Epithelial cell of esophagus (primary cell): Measurements from ENCODE around the gene SLC27A6.
"Not testable (repeated sequence)": the region's sequence is repeated elsewhere in the genome, so short reads cannot be mapped to it uniquely, and the experiment has no call there.

Source experiments
- DNase-seq: peaks from one replicate; pipeline ENCODE4 v3.0.0; 2010; ENCODE audit warnings: low read depth
- H3K4me3 ChIP-seq: 2 replicates; pipeline ENCODE4 v1.5.1; 2011; ENCODE audit warnings: mild to moderate bottlenecking, low read length, control low read depth
- CTCF ChIP-seq: IDR thresholded peaks from 2 replicates; pipeline ENCODE4 v1.5.1; 2011; ENCODE audit warnings: low read depth, mild to moderate bottlenecking, low read length, control low read depth, inconsistent platforms; ENCODE audit not compliant: insufficient read depth; ENCODE audit errors: missing control alignments

Gene SLC27A6

GRCh38 chr5:128949847-128950546, 15.3 kb upstream of the SLC27A6 start:
- peak; percentile 62 for DNase-seq
- TF ChIP-seq CTCF = no peak
- no peak overlapping the region for H3K4me3 ChIP-seq

- H3K4me3 ChIP-seq, DNase-seq: not testable (repeated sequence)
Observed at GRCh38 chr5:128951301-128951700, 14.0 kb upstream of the SLC27A6 start.

DNA sequence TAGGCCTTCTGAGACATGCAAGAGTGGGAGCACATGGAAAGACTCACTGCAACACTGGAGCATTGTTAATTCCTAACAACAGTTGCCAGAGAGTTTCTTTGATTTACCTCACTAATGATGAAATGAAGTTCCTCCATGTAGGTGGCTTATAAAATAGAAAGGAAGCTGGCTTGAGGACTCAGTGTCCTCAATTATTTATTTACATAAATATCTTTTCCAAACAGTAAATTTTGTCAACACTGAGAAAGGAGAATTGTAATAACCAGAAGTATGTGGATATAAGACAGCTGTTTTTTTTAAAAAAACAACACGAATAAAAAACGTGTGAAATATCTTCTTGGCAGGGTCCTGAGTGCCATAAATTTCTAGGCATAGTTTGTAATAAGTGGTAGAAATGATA, 9.1 kb upstream of the SLC27A6 start:
- TF ChIP-seq CTCF = no peak
- no peak for DNase-seq
- no peak overlapping the region for H3K4me3 ChIP-seq

DNA sequence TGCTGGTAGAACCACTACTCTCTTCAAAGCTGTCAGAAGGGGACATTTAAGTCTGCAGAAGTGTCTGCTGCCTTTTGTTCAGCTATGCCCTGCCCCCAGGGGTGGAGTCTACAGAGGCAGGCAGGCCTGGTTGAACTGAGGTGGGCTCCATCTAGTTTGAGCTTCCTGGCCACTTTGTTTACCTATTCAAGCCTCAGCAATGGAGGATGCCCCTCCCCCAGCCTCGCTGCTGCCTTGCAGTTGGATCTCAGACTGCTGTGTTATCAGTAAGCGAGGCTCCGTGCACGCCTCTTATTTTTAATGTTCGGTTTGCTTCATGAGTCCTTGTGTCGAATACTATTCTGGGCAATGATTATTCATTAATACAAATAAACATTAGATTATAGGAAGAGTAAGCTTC, 3.1 kb upstream of the SLC27A6 start:
- no peak for DNase-seq
- H3K4me3 ChIP-seq = no peak overlapping the region
- TF ChIP-seq CTCF = no peak

- TF ChIP-seq CTCF = no peak
- peak overlapping the region; percentile 25 for H3K4me3 ChIP-seq
- no peak for DNase-seq
Observed at GRCh38 chr5:128965638-128966302, 482 bp downstream of the SLC27A6 start.

DNA sequence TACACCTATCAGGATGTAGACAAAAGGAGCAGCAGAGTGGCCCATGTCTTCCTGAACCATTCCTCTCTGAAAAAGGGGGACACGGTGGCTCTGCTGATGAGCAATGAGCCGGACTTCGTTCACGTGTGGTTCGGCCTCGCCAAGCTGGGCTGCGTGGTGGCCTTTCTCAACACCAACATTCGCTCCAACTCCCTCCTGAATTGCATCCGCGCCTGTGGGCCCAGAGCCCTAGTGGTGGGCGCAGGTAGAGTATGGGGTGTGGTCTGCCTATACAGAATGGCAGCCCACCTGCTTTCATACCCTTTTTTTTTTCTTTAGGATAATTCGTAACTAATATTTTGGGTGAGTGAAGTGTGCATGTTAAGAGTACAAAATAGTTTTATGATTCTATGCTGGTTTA, 1.1 kb downstream of the SLC27A6 start:
- no peak for TF ChIP-seq CTCF
- no peak for DNase-seq
- no peak overlapping the region for H3K4me3 ChIP-seq

- no peak for TF ChIP-seq CTCF
- H3K4me3 ChIP-seq = no peak overlapping the region
- DNase-seq = peak; percentile 15
Observed at GRCh38 chr5:128966846-128967245, 1.6 kb downstream of the SLC27A6 start.
